Right lobe of liver (tissue), 4 donors: ENCODE measurements around the gene GALNT17.

Experiments
- POLR2A ChIP-seq: fragments of 450-650 bp; IDR thresholded peaks from one replicate; pipeline ENCODE4 v1.6.1; 2017; ENCODE audit warnings: antibody characterized with exemption, mild to moderate bottlenecking
- TF ChIP-seq, protein P1 (sequence below), 4 donors: fragments of 200-600 bp in 3 of 4; fragments of 450-650 bp in 1 of 4; IDR thresholded peaks; one replicate each; pipeline versions ENCODE4 v1.5.1 to v1.8.0; 2016 to 2022; ENCODE audit warnings: antibody characterized with exemption in 4 of 4, mild to moderate bottlenecking in 2 of 4
- donor health status: DM: no; HTN: no; CAD: no.
- donor health status: DM: no; HTN: no; CAD: no.
- donor health status: DM: no; HTN: yes; CAD: no.

GRCh38 chr7:71350680-71351079 lies 218.7 kb downstream of the GALNT17 start:
- TF ChIP-seq, protein P1, sequence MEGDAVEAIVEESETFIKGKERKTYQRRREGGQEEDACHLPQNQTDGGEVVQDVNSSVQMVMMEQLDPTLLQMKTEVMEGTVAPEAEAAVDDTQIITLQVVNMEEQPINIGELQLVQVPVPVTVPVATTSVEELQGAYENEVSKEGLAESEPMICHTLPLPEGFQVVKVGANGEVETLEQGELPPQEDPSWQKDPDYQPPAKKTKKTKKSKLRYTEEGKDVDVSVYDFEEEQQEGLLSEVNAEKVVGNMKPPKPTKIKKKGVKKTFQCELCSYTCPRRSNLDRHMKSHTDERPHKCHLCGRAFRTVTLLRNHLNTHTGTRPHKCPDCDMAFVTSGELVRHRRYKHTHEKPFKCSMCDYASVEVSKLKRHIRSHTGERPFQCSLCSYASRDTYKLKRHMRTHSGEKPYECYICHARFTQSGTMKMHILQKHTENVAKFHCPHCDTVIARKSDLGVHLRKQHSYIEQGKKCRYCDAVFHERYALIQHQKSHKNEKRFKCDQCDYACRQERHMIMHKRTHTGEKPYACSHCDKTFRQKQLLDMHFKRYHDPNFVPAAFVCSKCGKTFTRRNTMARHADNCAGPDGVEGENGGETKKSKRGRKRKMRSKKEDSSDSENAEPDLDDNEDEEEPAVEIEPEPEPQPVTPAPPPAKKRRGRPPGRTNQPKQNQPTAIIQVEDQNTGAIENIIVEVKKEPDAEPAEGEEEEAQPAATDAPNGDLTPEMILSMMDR (IDR thresholded peaks at IDR 0.05), result no peak
- TF ChIP-seq POLR2A, result no peak
